SK-N-SH (cell line): ENCODE results near the gene EDEM2. TPM values are rescaled to one million over a fixed set of nuclear protein-coding genes. Genes with fewer than 3 reads are reported as not detected.

Source experiments
- CTCF ChIA-PET: fragments of 300-600, 350-600 bp; formaldehyde crosslinking; extraction: SDS; loops from one replicate; lab custom pipeline; 2021; lab: Yijun Ruan, JAX
- POLR2A ChIA-PET: fragments of 350-600 bp; sonication (Branson Sonifier 250); formaldehyde crosslinking; extraction: SDS; loops from one replicate; lab custom pipeline; 2020; ENCODE audit warnings: antibody characterized with exemption, inconsistent platforms; lab: Yijun Ruan, JAX
- DNase-seq: peaks from one replicate; pipeline ENCODE4 v3.0.0; 2012
- H2AFZ ChIP-seq: fragments of 200-600 bp; sonication (generic); 2 replicates; pipeline ENCODE4 v1.8.1; 2016; ENCODE audit warnings: antibody characterized with exemption, mild to moderate bottlenecking, low read depth
- H3F3A ChIP-seq: fragments of 200-600 bp; sonication (generic); replicated peaks from 2 replicates; pipeline ENCODE3; 2016; ENCODE audit warnings: antibody characterized with exemption, mild to moderate bottlenecking; ENCODE audit not compliant: insufficient read depth
- H3K27ac ChIP-seq, 2 experiments: fragments of 200-500 bp in 1 of 2; fragments of 200-600 bp in 1 of 2; sonication (Bioruptor generic) in 1 of 2; sonication (generic), shearing (Covaris generic) in 1 of 2; 2 replicates each; pipeline versions ENCODE4 v1.5.1 to v1.6.1; 2014 to 2016; ENCODE audit warnings: low read depth in 2 of 2, inconsistent platforms in 1 of 2, low read length in 1 of 2, mild to moderate bottlenecking in 1 of 2, mixed read lengths in 1 of 2
- H3K27me3 ChIP-seq: fragments of 200-600 bp; sonication (generic), shearing (Covaris generic); 2 replicates; pipeline ENCODE4 v1.6.1; 2016; ENCODE audit warnings: mixed run types; ENCODE audit not compliant: insufficient read depth
- H3K36me3 ChIP-seq, 2 experiments: fragments of 200-500 bp in 1 of 2; fragments of 200-600 bp in 1 of 2; sonication (Bioruptor generic) in 1 of 2; sonication (generic) in 1 of 2; replicated peaks in 1 of 2; 2 replicates each; pipeline versions ENCODE3 to v1.5.1; 2014 to 2016; ENCODE audit warnings: low read length in 1 of 2, mild to moderate bottlenecking in 1 of 2; ENCODE audit not compliant: insufficient read depth in 2 of 2, control insufficient read depth in 1 of 2
- H3K4me1 ChIP-seq, 2 experiments: fragments of 200-500 bp in 1 of 2; fragments of 200-600 bp in 1 of 2; sonication (Bioruptor generic) in 1 of 2; sonication (generic), shearing (Covaris generic) in 1 of 2; 2 replicates each; pipeline versions ENCODE4 v1.5.1 to v1.6.1; 2014 to 2016; ENCODE audit warnings: low read depth in 1 of 2, low read length in 1 of 2, mixed run types in 1 of 2; ENCODE audit not compliant: insufficient read depth in 2 of 2, control insufficient read depth in 1 of 2
- H3K4me2 ChIP-seq: fragments of 200-600 bp; sonication (generic), shearing (Covaris generic); 2 replicates; pipeline ENCODE4 v1.6.1; 2017; ENCODE audit warnings: mixed run types
- H3K4me3 ChIP-seq, 2 experiments: fragments of 200-500 bp in 1 of 2; fragments of 200-600 bp in 1 of 2; sonication (Bioruptor generic) in 1 of 2; sonication (generic), shearing (Covaris generic) in 1 of 2; 2 replicates each; pipeline versions ENCODE4 v1.5.1 to v1.8.1; 2014 to 2016; ENCODE audit warnings: low read depth in 2 of 2, inconsistent platforms in 1 of 2, low read length in 1 of 2, mild to moderate bottlenecking in 1 of 2, mixed read lengths in 1 of 2, moderate library complexity in 1 of 2
- H3K79me2 ChIP-seq: fragments of 200-600 bp; sonication (generic); 2 replicates; pipeline ENCODE4 v1.8.1; 2017; ENCODE audit warnings: mild to moderate bottlenecking; ENCODE audit not compliant: insufficient read depth
- H3K9ac ChIP-seq: fragments of 200-600 bp; sonication (generic); 2 replicates; pipeline ENCODE4 v1.6.1; 2017; ENCODE audit warnings: mixed run types
- H3K9me2 ChIP-seq: fragments of 200-600 bp; sonication (generic); 2 replicates; pipeline ENCODE4 v1.6.1; 2017; ENCODE audit warnings: mixed run types
- H3K9me3 ChIP-seq: fragments of 200-600 bp; sonication (generic); 2 replicates; pipeline ENCODE4 v1.6.1; 2017; ENCODE audit warnings: mixed run types, mild to moderate bottlenecking, moderate library complexity
- H4K20me1 ChIP-seq: fragments of 200-600 bp; sonication (generic); 2 replicates; pipeline ENCODE4 v1.6.1; 2017; ENCODE audit warnings: mild to moderate bottlenecking, mixed run types; ENCODE audit not compliant: insufficient read depth
- CHD2 ChIP-seq: fragments of 150-350 bp; IDR thresholded peaks from 2 replicates; pipeline ENCODE4 v1.6.1; 2018; ENCODE audit warnings: low read length; ENCODE audit not compliant: partially characterized antibody
- ELF1 ChIP-seq: IDR thresholded peaks from 2 replicates; pipeline ENCODE4 v1.4.0; 2012
- EZH2phosphoT487 ChIP-seq: fragments of 200-600 bp; sonication (generic); IDR thresholded peaks from 2 replicates; pipeline ENCODE4 v1.6.1; 2017; ENCODE audit warnings: low read depth, mixed run types, mild to moderate bottlenecking, antibody characterized with exemption, moderate library complexity, borderline replicate concordance
- FOSL2 ChIP-seq: IDR thresholded peaks from 2 replicates; pipeline ENCODE4 v1.4.0; 2012; ENCODE audit warnings: low read depth, mild to moderate bottlenecking, moderate library complexity, borderline replicate concordance
- FOXM1 ChIP-seq: IDR thresholded peaks from 2 replicates; pipeline ENCODE4 v1.4.0; 2012; ENCODE audit warnings: low read depth, mild to moderate bottlenecking
- GABPA ChIP-seq: IDR thresholded peaks from 2 replicates; pipeline ENCODE4 v1.4.0; 2012; ENCODE audit warnings: low read depth, mild to moderate bottlenecking
- MXI1 ChIP-seq: IDR thresholded peaks from 2 replicates; pipeline ENCODE4 v1.6.1; 2012; ENCODE audit warnings: mild to moderate bottlenecking, low read depth, low read length, improper control_type of control experiment
- NFIC ChIP-seq: IDR thresholded peaks from 2 replicates; pipeline ENCODE4 v1.4.0; 2012; ENCODE audit warnings: borderline replicate concordance
- NRF1 ChIP-seq: IDR thresholded peaks from 2 replicates; pipeline ENCODE4 v1.6.1; 2012; ENCODE audit warnings: low read depth, mild to moderate bottlenecking, low read length
- POLR2AphosphoS5 ChIP-seq: IDR thresholded peaks from 2 replicates; pipeline ENCODE4 v1.6.1; 2012; ENCODE audit warnings: low read depth, low read length
- RAD21 ChIP-seq: IDR thresholded peaks from 2 replicates; pipeline ENCODE4 v1.6.1; 2012; ENCODE audit warnings: mild to moderate bottlenecking, low read length
- RCOR1 ChIP-seq: fragments of 150-350 bp; IDR thresholded peaks from 2 replicates; pipeline ENCODE4 v1.6.1; 2017; ENCODE audit warnings: antibody characterized with exemption, low read length
- SIN3A ChIP-seq: IDR thresholded peaks from 2 replicates; pipeline ENCODE4 v1.6.1; 2012; ENCODE audit warnings: low read depth, mild to moderate bottlenecking, low read length, moderate library complexity, borderline replicate concordance
- SMC3 ChIP-seq: IDR thresholded peaks from 2 replicates; pipeline ENCODE4 v1.6.1; 2012; ENCODE audit warnings: low read depth, low read length, improper control_type of control experiment
- TAF1 ChIP-seq: IDR thresholded peaks from 2 replicates; pipeline ENCODE4 v1.6.1; 2012; ENCODE audit warnings: low read depth, mild to moderate bottlenecking, low read length, moderate library complexity, borderline replicate concordance
- TEAD4 ChIP-seq: IDR thresholded peaks from 2 replicates; pipeline ENCODE4 v1.4.0; 2012; ENCODE audit warnings: mild to moderate bottlenecking, borderline replicate concordance; ENCODE audit not compliant: insufficient read depth
- WGBS: methylation state at CpG from one replicate; pipeline ENCODE4 v1.1.6; 2017; ENCODE audit warnings: low lambda C conversion rate; 5-methylcytosine and 5-hydroxymethylcytosine counted together
- polyA plus RNA-seq, 3 experiments: library from polyadenylated mRNA; depleted of rRNA; stranded (reverse); fragments of >200 nt; gene quantifications; 2 replicates each; pipeline ENCODE4 v1.2.3, GENCODE V29; 2012
- TF ChIP-seq, protein P1 (sequence below): IDR thresholded peaks from 2 replicates; pipeline ENCODE4 v1.4.0; 2012; ENCODE audit warnings: low read depth
- TF ChIP-seq, protein P2 (sequence below): fragments of 150-350 bp; IDR thresholded peaks from 2 replicates; pipeline ENCODE4 v1.6.1; 2016; ENCODE audit warnings: mild to moderate bottlenecking, low read depth, low read length
- TF ChIP-seq, protein P3 (sequence below): IDR thresholded peaks from 2 replicates; pipeline ENCODE4; 2012

The EDEM2 gene
- polyA plus RNA-seq, 1 of the 3 experiments (the other 2 are of a cell fraction), result 34.3 TPM

DNA sequence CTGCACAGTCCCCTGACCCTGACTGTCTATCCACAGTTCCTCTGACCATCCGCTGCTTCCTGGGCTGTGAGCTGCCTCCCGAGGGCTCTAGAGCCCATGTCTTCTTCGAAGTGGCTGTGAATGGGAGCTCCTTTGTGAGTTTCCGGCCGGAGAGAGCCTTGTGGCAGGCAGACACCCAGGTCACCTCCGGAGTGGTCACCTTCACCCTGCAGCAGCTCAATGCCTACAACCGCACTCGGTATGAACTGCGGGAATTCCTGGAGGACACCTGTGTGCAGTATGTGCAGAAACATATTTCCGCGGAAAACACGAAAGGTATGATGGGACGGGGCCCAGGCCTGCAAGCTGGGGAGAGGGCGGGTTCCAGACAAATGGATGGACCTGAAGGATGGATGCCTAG is 29.0 kb upstream of the EDEM2 start:
- Histone ChIP-seq H3K9ac (no peak overlapping the region), H3K27me3 (no peaks in the 10 kb centered on the region), H4K20me1 (no peaks in the 10 kb centered on the region), H3K9me2 (no peaks in the 10 kb centered on the region), H3K36me3 (no peaks in the 10 kb centered on the region), H3K4me1 (peaks cover 0 to 12% of the 10 kb centered on the region in 2 experiments; a peak in 1 of 4 replicates), H3K9me3 (no peaks in the 10 kb centered on the region), H3K4me3 (no peak overlapping the region), H3K4me2 (no peak overlapping the region), H3K79me2 (no peaks in the 10 kb centered on the region), H3K27ac (no peak overlapping the region), H3F3A (peaks cover 1% of the 10 kb centered on the region), H2AFZ (no peak overlapping the region)
- ChIA-PET CTCF (interaction anchor here (1.0 kb wide), 1 partner anchor 31 kb away, joined by 3 read pairs; no protein-coding TSS in a partner anchor), POLR2A (no interaction called here)
- no peak for DNase-seq
- WGBS, result 96% methylated on average over 14 of the region's 14 CpGs
- no peak for TF ChIP-seq MXI1
- no peak for TF ChIP-seq RCOR1
- TF ChIP-seq POLR2AphosphoS5, result no peak
- TF ChIP-seq, protein P1, sequence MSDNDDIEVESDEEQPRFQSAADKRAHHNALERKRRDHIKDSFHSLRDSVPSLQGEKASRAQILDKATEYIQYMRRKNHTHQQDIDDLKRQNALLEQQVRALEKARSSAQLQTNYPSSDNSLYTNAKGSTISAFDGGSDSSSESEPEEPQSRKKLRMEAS, result no peak
- TF ChIP-seq RAD21, result no peak
- TF ChIP-seq SIN3A, result no peak
- no peak for TF ChIP-seq FOSL2
- TF ChIP-seq, protein P2, sequence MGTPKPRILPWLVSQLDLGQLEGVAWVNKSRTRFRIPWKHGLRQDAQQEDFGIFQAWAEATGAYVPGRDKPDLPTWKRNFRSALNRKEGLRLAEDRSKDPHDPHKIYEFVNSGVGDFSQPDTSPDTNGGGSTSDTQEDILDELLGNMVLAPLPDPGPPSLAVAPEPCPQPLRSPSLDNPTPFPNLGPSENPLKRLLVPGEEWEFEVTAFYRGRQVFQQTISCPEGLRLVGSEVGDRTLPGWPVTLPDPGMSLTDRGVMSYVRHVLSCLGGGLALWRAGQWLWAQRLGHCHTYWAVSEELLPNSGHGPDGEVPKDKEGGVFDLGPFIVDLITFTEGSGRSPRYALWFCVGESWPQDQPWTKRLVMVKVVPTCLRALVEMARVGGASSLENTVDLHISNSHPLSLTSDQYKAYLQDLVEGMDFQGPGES, result no peak
- no peak for TF ChIP-seq FOXM1
- TF ChIP-seq TEAD4, result no peak
- TF ChIP-seq NRF1, result no peak
- no peak for TF ChIP-seq CHD2
- TF ChIP-seq EZH2phosphoT487, result no peak
- TF ChIP-seq TAF1, result no peak
- no peak for TF ChIP-seq GABPA
- TF ChIP-seq SMC3, result no peak
- TF ChIP-seq ELF1, result no peak
- TF ChIP-seq, protein P3, sequence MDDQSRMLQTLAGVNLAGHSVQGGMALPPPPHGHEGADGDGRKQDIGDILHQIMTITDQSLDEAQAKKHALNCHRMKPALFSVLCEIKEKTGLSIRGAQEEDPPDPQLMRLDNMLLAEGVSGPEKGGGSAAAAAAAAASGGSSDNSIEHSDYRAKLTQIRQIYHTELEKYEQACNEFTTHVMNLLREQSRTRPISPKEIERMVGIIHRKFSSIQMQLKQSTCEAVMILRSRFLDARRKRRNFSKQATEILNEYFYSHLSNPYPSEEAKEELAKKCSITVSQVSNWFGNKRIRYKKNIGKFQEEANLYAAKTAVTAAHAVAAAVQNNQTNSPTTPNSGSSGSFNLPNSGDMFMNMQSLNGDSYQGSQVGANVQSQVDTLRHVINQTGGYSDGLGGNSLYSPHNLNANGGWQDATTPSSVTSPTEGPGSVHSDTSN, result no peak
- no peak for TF ChIP-seq NFIC
